ENCODE measurements around the gene NADK2. TPM values are rescaled to one million over a fixed set of nuclear protein-coding genes. Genes with fewer than 3 reads are reported as not detected.

Gene NADK2
- total RNA-seq, 2 experiments from 2014 or later = 23.8 to 37.5 TPM

DNA sequence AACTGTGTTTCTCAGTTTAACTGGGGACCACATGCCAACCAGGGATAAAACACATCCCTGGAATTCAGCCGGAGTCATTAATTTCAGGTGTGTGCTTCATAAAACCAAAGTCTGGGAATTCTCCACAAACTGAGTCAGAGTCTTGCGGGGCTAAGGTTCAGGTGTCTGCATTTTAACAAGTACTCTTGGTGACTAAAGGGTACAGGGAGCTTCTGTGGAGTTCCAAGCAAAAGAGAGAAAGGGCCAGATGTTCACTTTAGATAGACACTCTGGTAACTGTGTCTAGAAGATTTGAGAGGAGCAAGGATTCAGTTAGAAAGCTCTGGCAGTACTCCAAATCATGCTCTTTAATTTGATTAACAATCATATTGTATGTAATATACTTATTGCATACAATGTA lies 4.0 kb downstream of the NADK2 start:
- Histone ChIP-seq H3K27ac (ENCODE audit: low read depth, low read length, poor library complexity, severe bottlenecking) (peak overlapping the region; percentile 85), H3K4me2 (ENCODE audit: low read length) (peak overlapping the region; percentile 82), H3K9me2 (ENCODE audit: insufficient read depth, low read length) (no peaks in the 10 kb centered on the region), H2AFZ (ENCODE audit: low read length) (peak overlapping the region; percentile 10; the same call in 1 of the 2 replicates), H3K4me3 (ENCODE audit: low read depth, low read length, poor library complexity, severe bottlenecking) (peak overlapping the region; percentile 84), H3K4me1 (ENCODE audit: insufficient read depth, low read length, poor library complexity, severe bottlenecking) (peaks cover 67% of the 10 kb centered on the region), H3K79me2 (ENCODE audit: insufficient read depth, low read depth, low read length) (peaks cover 67% of the 10 kb centered on the region), H4K20me1 (ENCODE audit: insufficient read depth, low read length) (no peaks in the 10 kb centered on the region; the same call in 1 of the 2 replicates), H3K9me3 (ENCODE audit: low read length) (no peaks in the 10 kb centered on the region), H3K36me3 (ENCODE audit: insufficient read depth, low read length) (peaks cover 4% of the 10 kb centered on the region; the same call in 1 of the 2 replicates)
- peak; percentile 26 for DNase-seq (ENCODE audit: low spot score)
- no TSS peak for BruUV-seq (replicated peaks)
- intact Hi-C loops (cut with micrococcal nuclease; ENCODE audit: unreplicated experiment) = loop anchor here (5.0 kb wide), 2 partner anchors 640 to 1320 kb away; partner anchors contain the start of genes BRIX1, NIPBL and RAD1
- no peak for TF ChIP-seq EZH2phosphoT487 (IDR thresholded peaks at IDR 0.05; ENCODE audit: borderline replicate concordance, low read depth, low read length)
- TF ChIP-seq CTCF (conservative IDR thresholded peaks at IDR 0.05; ENCODE audit: low read length) = no peak
- ChIA-PET CTCF (ENCODE audit: unreplicated experiment) (no interaction called here), POLR2A (interaction anchor here (0.6 to 2.2 kb wide), 8 partner anchors 9 to 144 kb away, joined by 3 to 11 read pairs (median 4); partner anchors contain the start of genes LMBRD2 and SKP2)

- TF ChIP-seq CTCF (conservative IDR thresholded peaks at IDR 0.05; ENCODE audit: low read length) = no peak
- TF ChIP-seq EZH2phosphoT487 (IDR thresholded peaks at IDR 0.05; ENCODE audit: borderline replicate concordance, low read depth, low read length) = no peak
- ChIA-PET POLR2A (interaction anchor here (0.6 to 2.2 kb wide), 10 partner anchors 10 to 397 kb away, joined by 3 to 11 read pairs (median 4); partner anchors contain the start of genes LMBRD2 and SKP2), CTCF (ENCODE audit: unreplicated experiment) (interaction anchor here (0.5 to 1.0 kb wide), 2 partner anchors 150 to 158 kb away, joined by 3 read pairs; no protein-coding TSS in a partner anchor)
- DNase-seq (ENCODE audit: low spot score) = peak; percentile 68
- Histone ChIP-seq H3K4me1 (ENCODE audit: insufficient read depth, low read length, poor library complexity, severe bottlenecking) (peaks cover 61% of the 10 kb centered on the region), H3K4me3 (ENCODE audit: low read depth, low read length, poor library complexity, severe bottlenecking) (peak overlapping the region; percentile 84), H3K27ac (ENCODE audit: low read depth, low read length, poor library complexity, severe bottlenecking) (peak overlapping the region; percentile 85), H3K36me3 (ENCODE audit: insufficient read depth, low read length) (peaks cover 4% of the 10 kb centered on the region; the same call in 1 of the 2 replicates), H4K20me1 (ENCODE audit: insufficient read depth, low read length) (no peaks in the 10 kb centered on the region; the same call in 1 of the 2 replicates), H3K79me2 (ENCODE audit: insufficient read depth, low read depth, low read length) (peaks cover 63% of the 10 kb centered on the region), H3K4me2 (ENCODE audit: low read length) (peak overlapping the region; percentile 82), H2AFZ (ENCODE audit: low read length) (no peak overlapping the region), H3K9me2 (ENCODE audit: insufficient read depth, low read length) (no peaks in the 10 kb centered on the region), H3K9me3 (ENCODE audit: low read length) (no peaks in the 10 kb centered on the region)
- no TSS peak for BruUV-seq (replicated peaks)
- intact Hi-C loops (cut with micrococcal nuclease; ENCODE audit: unreplicated experiment) = loop anchor here (5.0 kb wide), 2 partner anchors 640 to 1320 kb away; partner anchors contain the start of genes BRIX1, NIPBL and RAD1
Measured at GRCh38 chr5:36236801-36237200, 4.9 kb downstream of the NADK2 start.

DNA sequence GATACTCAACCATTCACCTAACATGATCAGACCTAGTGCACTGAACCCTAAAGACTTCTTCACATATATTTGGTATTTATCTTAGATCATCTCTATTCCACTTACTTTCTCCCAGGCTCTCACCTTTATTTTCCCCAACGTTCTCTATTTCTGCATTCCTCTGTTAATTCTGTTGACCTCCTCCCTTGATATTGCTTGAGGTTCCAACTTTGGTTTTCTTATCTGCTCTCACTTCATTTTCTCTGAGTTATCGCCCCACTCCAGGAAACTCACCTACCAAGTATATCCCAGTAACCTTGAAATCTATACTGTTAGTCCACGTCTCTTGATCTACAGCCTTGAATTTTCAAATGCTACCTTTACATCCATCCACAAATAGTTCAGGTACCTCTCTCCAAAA lies 9.2 kb downstream of the NADK2 start:
- no TSS peak for BruUV-seq (replicated peaks)
- no peak overlapping the region for H3K27ac ChIP-seq (ENCODE audit: low read depth, low read length, poor library complexity, severe bottlenecking)
- H3K4me3 ChIP-seq (ENCODE audit: low read depth, low read length, poor library complexity, severe bottlenecking) = no peak overlapping the region
- POLR2A ChIA-PET = no interaction called here
- CTCF ChIA-PET (ENCODE audit: unreplicated experiment) = no interaction called here
- H3K4me2 ChIP-seq (ENCODE audit: low read length) = no peak overlapping the region
- intact Hi-C loops (cut with micrococcal nuclease; ENCODE audit: unreplicated experiment) = no loop called here
- H2AFZ ChIP-seq (ENCODE audit: low read length) = no peak overlapping the region
- peaks cover 4% of the 10 kb centered on the region; the same call in 1 of the 2 replicates for H3K36me3 ChIP-seq (ENCODE audit: insufficient read depth, low read length)
- no peaks in the 10 kb centered on the region for H4K20me1 ChIP-seq (ENCODE audit: insufficient read depth, low read length)
- peaks cover 31% of the 10 kb centered on the region for H3K4me1 ChIP-seq (ENCODE audit: insufficient read depth, low read length, poor library complexity, severe bottlenecking)
- H3K9me3 ChIP-seq (ENCODE audit: low read length) = no peaks in the 10 kb centered on the region
- no peak for TF ChIP-seq CTCF (conservative IDR thresholded peaks at IDR 0.05; ENCODE audit: low read length)
- TF ChIP-seq EZH2phosphoT487 (IDR thresholded peaks at IDR 0.05; ENCODE audit: borderline replicate concordance, low read depth, low read length) = no peak
- no peak for DNase-seq (ENCODE audit: low spot score)
- no peaks in the 10 kb centered on the region for H3K9me2 ChIP-seq (ENCODE audit: insufficient read depth, low read length)
- peaks cover 31% of the 10 kb centered on the region; the same call in 1 of the 2 replicates for H3K79me2 ChIP-seq (ENCODE audit: insufficient read depth, low read depth, low read length)
